Peyer's patch (tissue), 4 donors: ENCODE data around the gene ETFBKMT. TPM values are rescaled to one million over a fixed set of nuclear protein-coding genes. Genes with fewer than 3 reads are reported as not detected.
"Not testable (repeated sequence)": the region's sequence is repeated elsewhere in the genome, so short reads cannot be mapped to it uniquely, and the experiment has no call there.

ENCODE experiments used
- DNase-seq, 3 donors: peaks; one replicate each; pipeline ENCODE4 v3.0.0-alpha.2; 2017 to 2019
- H3K27ac ChIP-seq, 4 donors: fragments of 200-600 bp; sonication (generic); one replicate each; pipeline ENCODE4 v1.5.1; 2016 to 2019
- H3K27me3 ChIP-seq, 2 donors: fragments of 200-600 bp; sonication (generic); one replicate each; pipeline ENCODE4 v1.5.1; 2019
- H3K36me3 ChIP-seq, 3 donors: fragments of 200-600 bp; sonication (generic); one replicate each; pipeline ENCODE4 v1.5.1; 2016 to 2019
- H3K4me1 ChIP-seq, 4 donors: fragments of 200-600 bp; sonication (generic); one replicate each; pipeline ENCODE4 v1.5.1; 2016 to 2019
- H3K4me3 ChIP-seq, 4 donors: fragments of 200-600 bp; sonication (generic); 1 replicate in 3 of 4; 2 replicates in 1 of 4; pipeline ENCODE4 v1.5.1; 2016 to 2019; ENCODE audit warnings: mild to moderate bottlenecking in 1 of 4
- H3K9me3 ChIP-seq, 4 donors: fragments of 200-600 bp; sonication (generic); one replicate each; pipeline ENCODE4 v1.5.1; 2016 to 2019; ENCODE audit warnings: mild to moderate bottlenecking in 1 of 4
- CTCF ChIP-seq, 6 experiments: fragments of 450-650 bp in 4 of 6; fragments of 200-600 bp in 2 of 6; sonication (generic) in 1 of 6; IDR thresholded peaks; one replicate each; pipeline ENCODE4 v1.5.1; 2017 to 2019; ENCODE audit warnings: antibody characterized with exemption in 6 of 6, mild to moderate bottlenecking in 3 of 6, moderate library complexity in 1 of 6
- POLR2A ChIP-seq, 2 donors: fragments of 450-650 bp; IDR thresholded peaks; one replicate each; pipeline ENCODE4 v1.5.1; 2017; ENCODE audit warnings: antibody characterized with exemption in 2 of 2, mild to moderate bottlenecking in 2 of 2, moderate library complexity in 2 of 2
- total RNA-seq, 4 donors: library from RNA; depleted of rRNA; stranded (reverse); fragments of >200 nt; gene quantifications; one replicate each; pipeline ENCODE4 v1.1.0, GENCODE V29; 2016

Gene ETFBKMT
- total RNA-seq, 4 donors from 2014 or later = 1.9 to 4.1 (median 3.2) TPM

GRCh38 chr12:31662176-31662849, 2.8 kb downstream of the ETFBKMT start:
- Histone ChIP-seq H3K27me3 (no peaks in the 10 kb centered on the region), H3K4me1 (no peaks in the 10 kb centered on the region)
- TF ChIP-seq POLR2A (IDR thresholded peaks at IDR 0.05) (no peak), CTCF (IDR thresholded peaks at IDR 0.05) (no peak)

GRCh38 chr12:31663576-31663975, 4.1 kb downstream of the ETFBKMT start:
- H3K27me3 ChIP-seq = no peaks in the 10 kb centered on the region
- H3K4me1 ChIP-seq = no peaks in the 10 kb centered on the region
- H3K4me3 ChIP-seq = no peak overlapping the region
- TF ChIP-seq CTCF (IDR thresholded peaks at IDR 0.05) (no peak), POLR2A (IDR thresholded peaks at IDR 0.05) (no peak)
- no peak for DNase-seq
- peaks cover 0 to 3% (median 0%) of the 10 kb centered on the region in 4 donors for H3K9me3 ChIP-seq
- H3K27ac ChIP-seq = no peak overlapping the region
- H3K36me3 ChIP-seq = no peaks in the 10 kb centered on the region

More at GRCh38 chr12:31662176-31662849, 2.8 kb downstream of the ETFBKMT start:
- Histone ChIP-seq H3K9me3 (no peaks in the 10 kb centered on the region), H3K27ac (no peak overlapping the region), H3K4me3 (no peak overlapping the region), H3K36me3 (no peaks in the 10 kb centered on the region)
- DNase-seq = no peak

GRCh38 chr12:31664038-31664437, 4.5 kb downstream of the ETFBKMT start:
- H3K27me3 ChIP-seq = no peaks in the 10 kb centered on the region
- no peaks in the 10 kb centered on the region for H3K4me1 ChIP-seq
- H3K36me3 ChIP-seq = no peaks in the 10 kb centered on the region
- no peak overlapping the region for H3K4me3 ChIP-seq
- TF ChIP-seq CTCF (IDR thresholded peaks at IDR 0.05) (no peak), POLR2A (IDR thresholded peaks at IDR 0.05) (no peak)
- peaks cover 0 to 7% (median 0%) of the 10 kb centered on the region in 4 donors for H3K9me3 ChIP-seq
- DNase-seq = no peak
- no peak overlapping the region for H3K27ac ChIP-seq

GRCh38 chr12:31669020-31669419, 9.5 kb downstream of the ETFBKMT start:
- Histone ChIP-seq H3K36me3 (no peaks in the 10 kb centered on the region), H3K27me3 (no peaks in the 10 kb centered on the region), H3K27ac (no peak overlapping the region), H3K9me3 (peaks cover 0 to 13% (median 0%) of the 10 kb centered on the region in 4 donors), H3K4me1 (no peaks in the 10 kb centered on the region), H3K4me3 (no peak overlapping the region)
- TF ChIP-seq POLR2A (IDR thresholded peaks at IDR 0.05) (no peak), CTCF (IDR thresholded peaks at IDR 0.05) (no peak)
- DNase-seq = no peak

- H3K36me3 ChIP-seq, H3K4me1 ChIP-seq, H3K27me3 ChIP-seq, H3K4me3 ChIP-seq, H3K27ac ChIP-seq, DNase-seq: not testable (repeated sequence)
- peaks cover 0 to 13% (median 0%) of the 10 kb centered on the region in 4 donors for H3K9me3 ChIP-seq
Observed at GRCh38 chr12:31669582-31669981, 10.1 kb downstream of the ETFBKMT start.

- H3K9me3 ChIP-seq = peaks cover 0 to 13% (median 0%) of the 10 kb centered on the region in 4 donors
- no peaks in the 10 kb centered on the region for H3K4me1 ChIP-seq
- TF ChIP-seq POLR2A (IDR thresholded peaks at IDR 0.05) (no peak), CTCF (IDR thresholded peaks at IDR 0.05) (no peak)
- DNase-seq = no peak
- no peaks in the 10 kb centered on the region for H3K36me3 ChIP-seq
- H3K4me3 ChIP-seq = no peak overlapping the region
- H3K27me3 ChIP-seq = no peaks in the 10 kb centered on the region
- H3K27ac ChIP-seq = no peak overlapping the region
Observed at GRCh38 chr12:31672521-31672920, 13.0 kb downstream of the ETFBKMT start.
